Fibroblast of skin of abdomen (primary cell): ENCODE measurements around the gene FXYD5.

Experiments
- DNase-seq: peaks from one replicate; pipeline ENCODE4 v3.0.0-alpha.2; 2013

The FXYD5 gene

DNA sequence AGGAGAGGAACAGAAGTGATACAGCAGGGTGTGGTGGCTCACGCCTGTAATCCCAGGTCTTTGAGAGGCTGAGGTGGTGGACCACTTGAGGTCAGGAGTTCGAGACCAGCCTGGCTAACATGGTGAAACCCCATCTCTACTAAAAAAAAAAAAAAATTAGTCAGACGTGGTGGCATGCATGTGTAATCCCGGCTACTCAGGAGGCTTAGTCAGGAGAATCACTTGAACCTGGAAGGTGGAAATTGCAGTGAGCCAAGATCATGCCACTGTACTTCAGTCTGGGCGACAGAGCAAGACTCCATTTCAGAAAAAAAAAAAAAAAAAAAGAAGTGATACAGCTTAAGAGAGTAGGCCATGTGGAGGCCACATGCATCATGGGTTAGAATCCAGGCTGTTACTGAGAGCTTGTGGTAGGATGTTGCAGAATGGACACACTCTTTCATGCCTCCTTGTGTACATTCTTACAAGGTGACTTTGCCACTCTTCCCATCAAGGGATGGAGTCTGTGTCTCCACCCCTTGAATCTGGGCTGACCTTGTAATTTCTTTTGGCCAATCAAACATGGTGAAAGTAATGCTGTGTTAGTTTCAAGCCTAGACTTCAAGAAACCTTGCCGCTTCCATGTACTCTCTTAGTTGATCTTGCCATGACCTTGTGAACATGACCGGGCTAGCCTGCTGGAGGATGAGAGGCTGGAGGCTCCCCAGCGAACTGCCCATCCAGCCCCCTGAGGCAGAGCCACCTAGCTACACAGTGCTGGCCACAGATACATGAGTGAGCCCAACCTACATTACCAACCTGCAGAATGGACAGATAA lies 61.7 kb downstream of the FXYD5 start:
- no peak for DNase-seq

DNA sequence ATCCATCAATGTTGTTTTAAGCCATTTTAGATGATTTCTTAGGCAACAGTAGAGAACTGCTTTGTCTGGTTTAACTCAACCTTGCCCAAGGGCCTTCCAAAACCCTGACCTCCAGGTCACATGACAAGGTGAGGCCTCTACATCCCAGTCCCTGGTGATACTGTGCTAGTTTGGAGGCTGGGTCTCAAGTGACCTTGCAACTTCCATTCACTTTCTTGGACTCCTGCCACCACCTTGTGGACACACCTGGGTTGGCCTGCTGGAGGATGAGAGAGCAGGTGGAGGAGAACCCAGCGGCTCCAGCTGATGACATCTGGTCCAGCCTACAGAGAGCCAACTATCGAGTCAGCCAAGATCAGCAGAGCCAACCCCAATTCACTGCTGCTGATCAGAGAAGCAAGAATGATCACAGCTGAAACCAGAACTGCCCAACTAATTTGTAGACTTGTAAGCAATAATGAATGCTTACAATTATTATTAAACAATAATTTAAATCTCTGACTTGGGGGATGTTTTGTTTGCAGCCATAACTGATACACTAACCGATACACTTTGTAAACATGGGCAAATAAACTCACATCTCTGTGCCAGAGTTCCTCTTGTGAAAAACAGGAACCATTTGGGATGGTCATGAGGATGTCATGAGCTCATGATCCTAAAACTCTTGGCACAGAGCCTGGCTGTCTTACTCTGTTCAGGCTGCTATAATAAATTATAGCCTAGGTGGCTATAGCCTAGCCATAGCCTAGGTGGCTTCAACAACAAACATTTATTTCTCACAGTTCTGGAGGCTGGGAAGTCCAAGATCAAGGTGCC lies 62.5 kb downstream of the FXYD5 start:
- DNase-seq, result no peak

DNA sequence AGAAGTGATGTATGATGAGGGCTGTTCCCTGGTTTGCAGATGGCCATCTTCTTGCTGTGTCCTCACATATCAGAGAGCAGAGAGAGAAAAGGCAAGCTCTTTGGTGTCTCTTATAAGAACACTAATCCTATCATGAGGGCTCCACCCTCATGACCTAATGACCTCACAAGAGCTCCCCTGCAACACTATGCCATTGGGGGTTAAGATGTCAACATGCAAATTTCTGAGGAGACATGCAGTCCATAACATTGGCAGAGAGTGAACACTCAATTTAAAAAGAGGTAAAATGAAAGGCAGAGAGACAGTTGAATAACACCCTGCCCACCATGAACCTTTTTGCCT lies 63.1 kb downstream of the FXYD5 start:
- DNase-seq, result no peak

DNA sequence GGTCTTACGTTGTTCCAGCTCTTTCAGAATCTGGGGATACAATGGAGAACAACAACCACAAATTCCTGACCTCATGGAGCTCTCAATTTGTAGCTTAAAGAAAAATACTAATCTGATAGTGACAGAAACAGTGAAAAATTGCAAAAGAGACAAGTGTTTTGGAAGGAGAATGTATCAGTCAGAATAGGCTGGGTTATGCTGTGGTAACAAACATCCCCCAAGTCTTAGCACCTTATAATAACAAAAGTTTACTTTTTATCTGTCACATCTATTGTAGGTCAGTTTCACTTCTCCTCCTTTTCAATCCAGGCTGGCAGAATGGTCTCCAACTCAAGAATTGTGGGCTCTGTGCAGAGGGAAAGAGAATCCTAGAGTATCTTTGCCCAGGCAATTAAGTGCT lies 64.5 kb downstream of the FXYD5 start:
- DNase-seq, result no peak
